Gastroesophageal sphincter (tissue), 4 donors: ENCODE data around the gene LRRC45. TPM values are rescaled to one million over a fixed set of nuclear protein-coding genes. Genes with fewer than 3 reads are reported as not detected.

Experiments used
- ATAC-seq: fragments of 150-250 bp; one replicate; pipeline ENCODE4 v1.9.1; 2016; ENCODE audit warnings: mild to moderate bottlenecking, moderate library complexity
- H3K27ac ChIP-seq, 4 donors: fragments of 200-600 bp; sonication (generic) in 3 of 4; 1 replicate in 3 of 4; 2 replicates in 1 of 4; pipeline ENCODE4 v1.5.1; 2016 to 2019
- H3K27me3 ChIP-seq: fragments of 200-600 bp; sonication (generic); one replicate; pipeline ENCODE4 v1.5.1; 2019
- H3K36me3 ChIP-seq, 2 donors: fragments of 200-600 bp; sonication (generic); one replicate each; pipeline ENCODE4 v1.5.1; 2019; ENCODE audit warnings: control low read depth in 1 of 2
- H3K4me1 ChIP-seq, 3 donors: fragments of 200-600 bp; sonication (generic); 1 replicate in 2 of 3; 2 replicates in 1 of 3; pipeline ENCODE4 v1.5.1; 2016 to 2019; ENCODE audit warnings: control low read depth in 2 of 3
- H3K4me3 ChIP-seq, 2 donors: fragments of 200-600 bp; sonication (generic); one replicate each; pipeline ENCODE4 v1.5.1; 2019; ENCODE audit warnings: mild to moderate bottlenecking in 1 of 2, moderate library complexity in 1 of 2
- H3K9me3 ChIP-seq, 3 donors: fragments of 200-600 bp; sonication (generic); one replicate each; pipeline ENCODE4 v1.5.1; 2017 to 2019; ENCODE audit warnings: control low read depth in 2 of 3
- CTCF ChIP-seq, 4 experiments: fragments of 200-600 bp in 2 of 4; fragments of 450-650 bp in 2 of 4; sonication (generic) in 1 of 4; IDR thresholded peaks; one replicate each; pipeline ENCODE4 v1.5.1; 2017 to 2019; ENCODE audit warnings: antibody characterized with exemption in 4 of 4, mild to moderate bottlenecking in 2 of 4, moderate library complexity in 2 of 4
- EP300 ChIP-seq: sonication (generic); formaldehyde crosslinking; IDR thresholded peaks from one replicate; pipeline ENCODE4 v1.6.1; 2017; ENCODE audit warnings: antibody characterized with exemption, mild to moderate bottlenecking
- POLR2A ChIP-seq, 2 donors: fragments of 450-650 bp; IDR thresholded peaks; one replicate each; pipeline ENCODE4 v1.6.1; 2017; ENCODE audit warnings: antibody characterized with exemption in 2 of 2, mild to moderate bottlenecking in 2 of 2, moderate library complexity in 1 of 2
- POLR2AphosphoS5 ChIP-seq: sonication (generic); formaldehyde crosslinking; IDR thresholded peaks from one replicate; pipeline ENCODE4 v1.6.1; 2017; ENCODE audit warnings: antibody characterized with exemption
- WGBS, 2 donors: methylation state at CpG; one replicate each; pipeline ENCODE4 v1.1.5; 2018; ENCODE audit warnings: low coverage in 1 of 2; 5-methylcytosine and 5-hydroxymethylcytosine counted together
- total RNA-seq, 4 donors: library from RNA; depleted of rRNA; stranded (reverse); fragments of >200 nt; gene quantifications; one replicate each; pipeline ENCODE4 v1.1.0, GENCODE V29; 2016

The LRRC45 gene
- total RNA-seq, 4 donors from 2014 or later, result 4.4 to 16.3 (median 12.4) TPM

- Histone ChIP-seq H3K4me1 (peaks cover 0 to 32% (median 22%) of the 10 kb centered on the region in 3 donors), H3K9me3 (no peaks in the 10 kb centered on the region), H3K36me3 (peaks cover 0 to 40% of the 10 kb centered on the region in 2 donors), H3K27me3 (no peaks in the 10 kb centered on the region), H3K27ac (no peak overlapping the region), H3K4me3 (no peak overlapping the region)
- ATAC-seq, result no peak
- TF ChIP-seq POLR2A (IDR thresholded peaks at IDR 0.05) (no peak), CTCF (IDR thresholded peaks at IDR 0.05) (no peak), POLR2AphosphoS5 (no peak), EP300 (no peak)
- 68 to 93% methylated on average over 3 to 5 of the region's 25 CpGs for WGBS, 2 donors
Observed at GRCh38 chr17:82047914-82048570, 24.9 kb downstream of the LRRC45 start.

DNA sequence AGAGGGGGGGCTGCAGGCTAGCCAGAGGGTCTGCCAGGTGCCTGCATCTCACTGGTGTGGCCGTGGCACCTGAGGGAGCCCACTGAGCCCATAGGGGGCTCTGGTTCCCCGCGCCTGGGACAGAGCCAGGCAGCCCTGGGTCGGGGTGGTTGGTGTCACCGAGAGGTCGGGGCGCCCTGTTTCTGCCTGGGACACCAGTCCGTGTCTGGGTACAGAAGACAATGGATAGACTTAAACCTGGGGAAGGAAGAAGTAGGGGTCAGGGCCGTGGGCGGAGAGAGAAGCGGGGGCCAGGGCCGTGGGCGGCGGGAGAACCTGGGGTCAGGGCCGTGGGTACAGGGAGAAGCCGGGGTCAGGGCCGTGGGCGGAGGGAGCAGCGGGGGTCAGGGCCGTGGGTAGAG, 25.5 kb downstream of the LRRC45 start:
- Histone ChIP-seq H3K36me3 (peaks cover 0 to 45% of the 10 kb centered on the region in 2 donors), H3K9me3 (no peaks in the 10 kb centered on the region), H3K4me3 (no peak overlapping the region), H3K27ac (no peak overlapping the region), H3K27me3 (no peaks in the 10 kb centered on the region), H3K4me1 (peaks cover 0 to 37% (median 26%) of the 10 kb centered on the region in 3 donors)
- no peak for ATAC-seq
- TF ChIP-seq POLR2A (IDR thresholded peaks at IDR 0.05), result no peak
- no peak for TF ChIP-seq POLR2AphosphoS5
- TF ChIP-seq EP300, result no peak
- no peak for TF ChIP-seq CTCF (IDR thresholded peaks at IDR 0.05)
- 75% methylated on average over 6 of the region's 20 CpGs; no CpG with 5 or more reads in 1 of the 2 donors for WGBS, 2 donors

DNA sequence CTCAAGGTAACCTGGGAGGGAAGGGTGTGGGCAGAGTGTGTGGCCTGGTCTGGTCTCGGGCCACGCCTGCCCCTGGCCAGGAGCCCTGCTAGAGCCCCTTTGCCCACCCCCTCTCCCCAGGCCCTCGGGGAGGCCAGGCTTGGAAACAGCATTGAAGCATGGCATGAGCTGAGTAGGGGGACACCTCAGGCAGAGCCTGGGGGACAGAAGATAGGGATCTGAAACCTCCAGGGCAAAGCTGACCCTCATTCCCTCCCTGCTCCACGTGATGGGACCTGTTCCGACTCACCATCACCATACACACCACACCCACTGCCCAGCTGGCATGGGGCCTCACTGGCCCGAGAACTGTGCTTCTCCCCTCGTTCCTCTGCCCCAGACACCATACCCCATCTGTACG, 26.0 kb downstream of the LRRC45 start:
- peaks cover 0 to 43% (median 26%) of the 10 kb centered on the region in 3 donors for H3K4me1 ChIP-seq
- H3K27me3 ChIP-seq, result no peaks in the 10 kb centered on the region
- no peak overlapping the region for H3K27ac ChIP-seq
- no peak for TF ChIP-seq EP300
- TF ChIP-seq POLR2AphosphoS5, result no peak
- no peak for TF ChIP-seq CTCF (IDR thresholded peaks at IDR 0.05)
- WGBS, 2 donors, result 58 to 60% methylated on average over 2 to 3 of the region's 8 CpGs
- ATAC-seq, result no peak
- no peak overlapping the region for H3K4me3 ChIP-seq
- H3K36me3 ChIP-seq, result peaks cover 0 to 50% of the 10 kb centered on the region in 2 donors
- H3K9me3 ChIP-seq, result no peaks in the 10 kb centered on the region

DNA sequence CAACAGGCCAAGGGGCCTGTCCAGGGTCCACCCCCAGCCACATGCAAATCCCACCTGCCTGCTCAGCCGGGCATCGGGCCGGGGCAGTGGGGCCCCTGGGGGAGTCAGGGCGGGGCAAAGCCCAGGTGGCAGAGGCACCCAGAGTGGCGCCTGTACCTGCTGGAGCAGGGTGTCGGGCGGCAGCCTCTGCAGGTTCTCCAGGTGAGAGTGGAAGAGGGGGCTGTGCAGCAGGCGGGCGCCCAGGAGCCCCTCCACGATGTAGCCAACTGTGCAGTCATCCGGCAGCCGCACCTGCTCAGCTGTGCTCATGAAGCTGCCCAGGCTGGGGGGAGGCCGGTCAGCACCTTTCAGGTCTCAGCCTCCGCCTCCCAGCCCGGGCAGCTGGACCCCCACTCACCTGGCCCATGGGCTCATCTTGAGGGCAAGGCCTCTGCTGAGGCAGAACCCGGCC, 26.4 kb downstream of the LRRC45 start:
- no CpG with 5 or more reads among the region's 16 CpGs for WGBS, 2 donors
- TF ChIP-seq POLR2A (IDR thresholded peaks at IDR 0.05) (no peak), POLR2AphosphoS5 (no peak), CTCF (IDR thresholded peaks at IDR 0.05) (no peak), EP300 (no peak)
- no peaks in the 10 kb centered on the region for H3K9me3 ChIP-seq
- no peak for ATAC-seq
- H3K4me1 ChIP-seq, result peaks cover 0 to 47% (median 26%) of the 10 kb centered on the region in 3 donors
- H3K27ac ChIP-seq, result no peak overlapping the region
- peaks cover 0 to 55% of the 10 kb centered on the region in 2 donors for H3K36me3 ChIP-seq
- H3K4me3 ChIP-seq, result no peak overlapping the region
- no peaks in the 10 kb centered on the region for H3K27me3 ChIP-seq

- H3K27ac ChIP-seq, result peak overlapping the region in 1 of 4 donors; percentile 81
Observed at GRCh38 chr17:82050152-82050760, 27.2 kb downstream of the LRRC45 start.

More at GRCh38 chr17:82050152-82050760, 27.2 kb downstream of the LRRC45 start:
- WGBS, 2 donors, result 80 to 83% methylated on average over 1 of the region's 28 CpGs
- no peak for TF ChIP-seq POLR2A (IDR thresholded peaks at IDR 0.05)
- TF ChIP-seq CTCF (IDR thresholded peaks at IDR 0.05), result no peak
- no peak for TF ChIP-seq EP300
- TF ChIP-seq POLR2AphosphoS5, result no peak
- ATAC-seq, result no peak
- Histone ChIP-seq H3K27me3 (no peaks in the 10 kb centered on the region), H3K4me3 (peak overlapping the region in 1 of 2 donors; percentile 84), H3K4me1 (peaks cover 0 to 51% (median 26%) of the 10 kb centered on the region in 3 donors), H3K36me3 (peaks cover 0 to 62% of the 10 kb centered on the region in 2 donors), H3K9me3 (no peaks in the 10 kb centered on the region)
